ENCODE data around the gene LCE7A.

DNA sequence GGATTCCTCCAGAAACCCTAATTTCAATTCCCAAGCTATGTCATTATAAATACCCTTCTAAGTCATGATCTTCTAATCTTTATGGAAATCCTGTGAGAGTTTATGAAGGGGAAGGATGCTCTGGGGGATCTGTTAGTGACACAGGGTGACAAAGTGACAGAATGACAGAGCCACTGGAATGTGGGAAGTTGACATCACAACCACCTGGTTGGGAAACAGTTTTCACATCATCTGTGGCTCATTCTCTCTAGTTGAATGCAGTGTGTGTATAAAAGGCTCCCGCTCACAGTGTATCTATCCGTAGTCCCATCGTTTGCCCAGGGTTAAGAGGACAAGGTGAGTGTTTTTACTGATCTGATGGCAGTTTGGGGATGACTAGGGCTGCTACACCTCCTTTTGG, at the start of gene LCE7A:
- TF ChIP-seq, protein P1, sequence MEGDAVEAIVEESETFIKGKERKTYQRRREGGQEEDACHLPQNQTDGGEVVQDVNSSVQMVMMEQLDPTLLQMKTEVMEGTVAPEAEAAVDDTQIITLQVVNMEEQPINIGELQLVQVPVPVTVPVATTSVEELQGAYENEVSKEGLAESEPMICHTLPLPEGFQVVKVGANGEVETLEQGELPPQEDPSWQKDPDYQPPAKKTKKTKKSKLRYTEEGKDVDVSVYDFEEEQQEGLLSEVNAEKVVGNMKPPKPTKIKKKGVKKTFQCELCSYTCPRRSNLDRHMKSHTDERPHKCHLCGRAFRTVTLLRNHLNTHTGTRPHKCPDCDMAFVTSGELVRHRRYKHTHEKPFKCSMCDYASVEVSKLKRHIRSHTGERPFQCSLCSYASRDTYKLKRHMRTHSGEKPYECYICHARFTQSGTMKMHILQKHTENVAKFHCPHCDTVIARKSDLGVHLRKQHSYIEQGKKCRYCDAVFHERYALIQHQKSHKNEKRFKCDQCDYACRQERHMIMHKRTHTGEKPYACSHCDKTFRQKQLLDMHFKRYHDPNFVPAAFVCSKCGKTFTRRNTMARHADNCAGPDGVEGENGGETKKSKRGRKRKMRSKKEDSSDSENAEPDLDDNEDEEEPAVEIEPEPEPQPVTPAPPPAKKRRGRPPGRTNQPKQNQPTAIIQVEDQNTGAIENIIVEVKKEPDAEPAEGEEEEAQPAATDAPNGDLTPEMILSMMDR (IDR thresholded peaks at IDR 0.05): no peak
- no peak for TF ChIP-seq POLR2A (IDR thresholded peaks at IDR 0.05)
